ENCODE data around the gene OSER1. TPM values are rescaled to one million over a fixed set of nuclear protein-coding genes. Genes with fewer than 3 reads are reported as not detected.

OSER1 gene
- total RNA-seq (10 to 100 TPM; 46.4 to 47.3 TPM), polyA plus RNA-seq (10 to 100 TPM; 27.7 to 38.8 (median 37.7) TPM), total RNA-seq (26.5 to 186 (median 56.9) reads per million in 6 experiments)

GRCh38 chr20:44210406-44211176 is at the start of gene OSER1:
Gene OSER1 (minus strand): TSS chr20:44210771. CDS start chr20:44206957, 3,814 bp downstream.
- POLR2A ChIA-PET, result interaction anchor here (0.7 to 2.0 kb wide), 9 partner anchors 8 to 753 kb away, joined by 3 to 8 read pairs (median 5); partner anchors contain the start of genes FITM2, SERINC3, SRSF6 and TTPAL
- Mint-ChIP-seq H3K4me3 (peak within 1 kb of the TSS; percentile 92 to 99 (median 96)), H3K4me1 (peaks cover 36 to 75% (median 67%) of the 10 kb centered on the region in 4 donors), H3K36me3 (peaks cover 3 to 25% (median 11%) of the 10 kb centered on the region in 3 donors), H3K27ac (peak within 1 kb of the TSS; percentile 97 to 100 (median 99)), H3K9me3 (no peaks in the 10 kb centered on the region), H3K27me3 (peaks cover 0 to 2% (median 0%) of the 10 kb centered on the region in 5 donors)
- DNase-seq, result peak; percentile 97 to 99 (median 99)
- peak; percentile 86 to 87 for ATAC-seq

- POLR2A ChIA-PET, result no interaction called here
- H3K4me3 Mint-ChIP-seq, result no peak overlapping the region
- DNase-seq (no peak), ATAC-seq (no peak)
- peak overlapping the region in 3 of 10 donors; percentile 29 to 88 (median 44) for H3K27ac Mint-ChIP-seq
- peaks cover 0 to 3% (median 0%) of the 10 kb centered on the region in 3 donors for H3K36me3 Mint-ChIP-seq
- peaks cover 0 to 22% (median 6%) of the 10 kb centered on the region in 4 donors for H3K4me1 Mint-ChIP-seq
- H3K9me3 Mint-ChIP-seq, result no peaks in the 10 kb centered on the region
- H3K27me3 Mint-ChIP-seq, result no peaks in the 10 kb centered on the region
Observed at GRCh38 chr20:44258226-44258890, 47.8 kb upstream of the OSER1 start.

GRCh38 chr20:44256961-44257360 is 46.4 kb upstream of the OSER1 start:
- Mint-ChIP-seq H3K9me3 (no peaks in the 10 kb centered on the region), H3K27ac (no peak overlapping the region), H3K36me3 (peaks cover 0 to 5% (median 0%) of the 10 kb centered on the region in 3 donors), H3K4me1 (peaks cover 0 to 17% (median 6%) of the 10 kb centered on the region in 4 donors), H3K4me3 (no peak overlapping the region), H3K27me3 (peaks cover 0 to 3% (median 0%) of the 10 kb centered on the region in 5 donors)
- POLR2A ChIA-PET, result no interaction called here
- no peak for DNase-seq
- ATAC-seq, result no peak

GRCh38 chr20:44255942-44256341 is 45.4 kb upstream of the OSER1 start:
- POLR2A ChIA-PET, result interaction anchor here (0.6 kb wide), 1 partner anchor 100 kb away, joined by 4 read pairs; no protein-coding TSS in a partner anchor
- Mint-ChIP-seq H3K27me3 (peaks cover 0 to 3% (median 0%) of the 10 kb centered on the region in 5 donors), H3K36me3 (peaks cover 0 to 5% (median 0%) of the 10 kb centered on the region in 3 donors), H3K9me3 (no peaks in the 10 kb centered on the region), H3K4me1 (peaks cover 0 to 17% (median 6%) of the 10 kb centered on the region in 4 donors), H3K27ac (peak overlapping the region in 1 of 10 donors; percentile 3), H3K4me3 (no peak overlapping the region)
- ATAC-seq, result no peak
- DNase-seq, result no peak

GRCh38 chr20:44254073-44254472 is 43.5 kb upstream of the OSER1 start:
- H3K27me3 Mint-ChIP-seq, result peaks cover 0 to 6% (median 6%) of the 10 kb centered on the region in 5 donors
- H3K27ac Mint-ChIP-seq, result peak overlapping the region in 2 of 10 donors; percentile 1 to 10
- POLR2A ChIA-PET, result no interaction called here
- ATAC-seq (no peak), DNase-seq (no peak)
- H3K4me3 Mint-ChIP-seq, result no peak overlapping the region
- H3K36me3 Mint-ChIP-seq, result peaks cover 0 to 5% (median 2%) of the 10 kb centered on the region in 3 donors
- peaks cover 0 to 13% (median 2%) of the 10 kb centered on the region in 4 donors for H3K4me1 Mint-ChIP-seq
- H3K9me3 Mint-ChIP-seq, result peaks cover 0 to 3% (median 0%) of the 10 kb centered on the region in 9 donors

- H3K4me1 Mint-ChIP-seq, result peaks cover 0 to 11% (median 1%) of the 10 kb centered on the region in 4 donors
Observed at GRCh38 chr20:44253528-44253927, 43.0 kb upstream of the OSER1 start.

GRCh38 chr20:44251284-44251683 is 40.7 kb upstream of the OSER1 start:
- Mint-ChIP-seq H3K27me3 (peaks cover 6 to 23% (median 15%) of the 10 kb centered on the region in 5 donors), H3K27ac (no peak overlapping the region)

More at GRCh38 chr20:44253528-44253927, 43.0 kb upstream of the OSER1 start:
- Mint-ChIP-seq H3K27ac (peak overlapping the region in 1 of 10 donors; percentile 15), H3K9me3 (peaks cover 0 to 3% (median 0%) of the 10 kb centered on the region in 9 donors), H3K4me3 (no peak overlapping the region), H3K27me3 (peaks cover 0 to 11% (median 6%) of the 10 kb centered on the region in 5 donors), H3K36me3 (peaks cover 0 to 5% (median 2%) of the 10 kb centered on the region in 3 donors)
- POLR2A ChIA-PET, result no interaction called here
- no peak for DNase-seq
- no peak for ATAC-seq

GRCh38 chr20:44248410-44248759 is 37.8 kb upstream of the OSER1 start:
- H3K4me1 Mint-ChIP-seq, result peaks cover 4 to 17% (median 11%) of the 10 kb centered on the region in 4 donors
- H3K27me3 Mint-ChIP-seq, result peaks cover 6 to 23% (median 15%) of the 10 kb centered on the region in 5 donors
- H3K4me3 Mint-ChIP-seq, result peak overlapping the region in 3 of 10 donors; percentile 28 to 59 (median 30)
- POLR2A ChIA-PET, result no interaction called here
- H3K9me3 Mint-ChIP-seq, result peaks cover 0 to 3% (median 0%) of the 10 kb centered on the region in 9 donors
- ATAC-seq, result no peak
- DNase-seq, result no peak
- no peak overlapping the region for H3K27ac Mint-ChIP-seq
- peaks cover 0 to 11% (median 2%) of the 10 kb centered on the region in 3 donors for H3K36me3 Mint-ChIP-seq

More at GRCh38 chr20:44251284-44251683, 40.7 kb upstream of the OSER1 start:
- POLR2A ChIA-PET, result no interaction called here
- ATAC-seq, result no peak
- Mint-ChIP-seq H3K36me3 (peaks cover 0 to 5% (median 2%) of the 10 kb centered on the region in 3 donors), H3K4me3 (no peak overlapping the region), H3K4me1 (peaks cover 6 to 17% (median 15%) of the 10 kb centered on the region in 4 donors), H3K9me3 (peaks cover 0 to 3% (median 0%) of the 10 kb centered on the region in 9 donors)
- no peak for DNase-seq

GRCh38 chr20:44247586-44248409 is 37.2 kb upstream of the OSER1 start:
- Mint-ChIP-seq H3K9me3 (peaks cover 0 to 3% (median 0%) of the 10 kb centered on the region in 9 donors), H3K27me3 (peaks cover 5 to 23% (median 14%) of the 10 kb centered on the region in 5 donors), H3K4me1 (peaks cover 4 to 17% (median 11%) of the 10 kb centered on the region in 4 donors), H3K36me3 (peaks cover 0 to 11% (median 1%) of the 10 kb centered on the region in 3 donors), H3K27ac (no peak overlapping the region), H3K4me3 (peak overlapping the region in 8 of 10 donors; percentile 26 to 81 (median 56))
- POLR2A ChIA-PET, result no interaction called here
- peak in 8 of 10 donors; percentile 6 to 38 (median 13) for DNase-seq
- ATAC-seq, result peak; percentile 42 to 65

- peaks cover 4 to 17% (median 11%) of the 10 kb centered on the region in 4 donors for H3K4me1 Mint-ChIP-seq
- H3K36me3 Mint-ChIP-seq, result peaks cover 0 to 11% (median 0%) of the 10 kb centered on the region in 3 donors
- H3K27me3 Mint-ChIP-seq, result peaks cover 4 to 23% (median 13%) of the 10 kb centered on the region in 5 donors
- DNase-seq, result no peak
- H3K9me3 Mint-ChIP-seq, result peaks cover 0 to 3% (median 0%) of the 10 kb centered on the region in 9 donors
- POLR2A ChIA-PET, result no interaction called here
- H3K4me3 Mint-ChIP-seq, result peak within 1 kb of the TSS; percentile 47 to 81 (median 64)
- peak within 1 kb of the TSS in 3 of 10 donors; percentile 19 to 53 (median 43) for H3K27ac Mint-ChIP-seq
- ATAC-seq, result peak in 1 of 2 donors; percentile 30
Observed at GRCh38 chr20:44247131-44247571, 36.6 kb upstream of the OSER1 start, which contains the start of gene GDAP1L1. Gene GDAP1L1 (plus strand): TSS chr20:44247308. CDS start chr20:44247335, 27 bp downstream.

- POLR2A ChIA-PET, result no interaction called here
- peaks cover 6 to 17% (median 12%) of the 10 kb centered on the region in 4 donors for H3K4me1 Mint-ChIP-seq
- H3K36me3 Mint-ChIP-seq, result peaks cover 0 to 11% (median 0%) of the 10 kb centered on the region in 3 donors
- H3K4me3 Mint-ChIP-seq, result no peak overlapping the region
- DNase-seq, result no peak
- H3K27ac Mint-ChIP-seq, result no peak overlapping the region
- peaks cover 4 to 23% (median 13%) of the 10 kb centered on the region in 5 donors for H3K27me3 Mint-ChIP-seq
- H3K9me3 Mint-ChIP-seq, result peaks cover 0 to 3% (median 0%) of the 10 kb centered on the region in 9 donors
- no peak for ATAC-seq
Observed at GRCh38 chr20:44245977-44246376, 35.4 kb upstream of the OSER1 start.

Measured in naive thymus-derived CD8-positive, alpha-beta T cell (primary cell).